Measurements from ENCODE around the gene PLCG2.
"Not testable (repeated sequence)": the region's sequence is repeated elsewhere in the genome, so short reads cannot be mapped to it uniquely, and the experiment has no call there.

The PLCG2 gene

DNA sequence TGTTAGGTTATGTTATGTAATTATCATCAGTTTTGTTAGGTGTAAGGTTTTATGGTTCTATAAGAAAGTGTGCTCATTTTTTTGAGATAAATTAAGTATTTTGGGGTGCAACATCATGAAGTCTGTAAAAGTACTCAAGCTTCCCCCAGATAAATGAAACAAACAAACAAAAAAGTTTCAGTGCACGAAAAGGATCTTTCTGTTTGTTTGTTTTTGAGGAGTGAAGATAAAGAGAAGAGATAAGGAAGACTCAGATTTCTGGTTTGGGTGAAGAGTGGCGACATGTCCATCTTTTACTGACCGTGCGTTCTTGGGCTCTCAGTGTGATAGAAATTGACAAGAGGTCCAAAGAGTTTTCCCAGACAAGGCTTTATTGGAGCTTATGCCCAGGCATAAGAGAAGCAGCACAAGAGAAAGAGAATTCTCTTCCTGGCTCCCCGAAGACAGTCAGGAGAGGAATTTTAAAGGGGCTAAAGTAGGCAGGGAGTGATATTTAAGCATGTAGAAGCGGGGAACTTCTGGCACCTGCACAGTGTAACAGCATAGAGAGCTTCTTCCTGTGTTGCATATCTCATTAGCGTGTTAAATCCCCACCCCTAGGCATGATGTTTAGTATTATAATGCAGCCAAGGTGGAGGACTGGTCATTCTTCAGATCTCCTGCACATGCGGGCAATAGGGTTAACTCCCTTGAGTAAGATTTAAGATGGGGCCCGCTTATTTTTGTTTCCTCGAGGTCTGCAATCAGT is 71.3 kb downstream of the PLCG2 start:
- DNase-seq = no peak

DNA sequence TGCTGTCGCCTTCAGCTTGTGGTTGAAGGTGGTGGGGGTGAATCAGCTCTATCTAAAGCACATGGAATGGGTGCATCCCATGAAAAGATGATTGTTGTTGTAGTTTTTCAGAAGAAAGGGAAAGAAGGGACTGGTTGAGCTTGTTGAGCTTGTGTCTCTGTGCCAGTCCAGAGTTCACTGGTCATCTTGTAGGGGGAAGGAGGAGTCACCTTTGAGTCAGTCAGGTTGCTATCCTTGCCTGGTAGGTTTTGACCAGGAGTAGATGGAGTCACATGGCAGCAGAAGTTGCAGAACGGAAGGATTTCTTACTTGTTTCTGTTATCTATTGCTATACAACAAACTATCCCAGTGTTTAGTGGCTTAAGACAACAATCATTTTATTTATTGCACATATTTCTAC is 73.3 kb downstream of the PLCG2 start:
- DNase-seq = no peak

DNA sequence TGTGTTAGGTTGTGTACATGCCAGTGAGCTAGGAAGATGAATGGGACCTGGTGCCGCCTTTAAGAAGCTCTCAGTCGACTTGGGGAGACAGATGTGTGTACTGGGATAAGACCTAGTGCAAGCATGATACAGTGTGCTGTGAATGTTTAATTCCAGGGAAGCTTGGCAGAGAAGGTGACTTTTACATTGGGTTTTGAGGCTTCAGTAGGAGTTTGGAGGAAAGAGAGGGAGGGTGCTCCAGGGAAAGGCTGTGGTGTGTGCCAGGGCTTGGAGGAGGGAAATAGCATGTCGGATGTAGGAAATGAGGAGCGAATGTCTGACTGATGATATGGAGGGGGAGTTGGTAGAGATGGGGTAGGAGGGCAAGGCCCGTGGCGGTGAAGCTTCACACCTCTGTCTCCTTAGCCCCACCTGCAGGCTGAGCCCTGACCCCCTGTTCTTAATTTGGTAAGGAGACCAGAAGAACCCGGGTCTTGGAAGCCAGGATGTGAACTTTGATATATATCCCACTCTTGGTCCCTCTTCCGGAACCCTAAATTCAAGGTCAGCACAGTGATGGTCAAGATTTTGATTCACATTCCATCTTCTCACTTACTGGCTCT is 76.6 kb downstream of the PLCG2 start:
- DNase-seq = no peak

DNA sequence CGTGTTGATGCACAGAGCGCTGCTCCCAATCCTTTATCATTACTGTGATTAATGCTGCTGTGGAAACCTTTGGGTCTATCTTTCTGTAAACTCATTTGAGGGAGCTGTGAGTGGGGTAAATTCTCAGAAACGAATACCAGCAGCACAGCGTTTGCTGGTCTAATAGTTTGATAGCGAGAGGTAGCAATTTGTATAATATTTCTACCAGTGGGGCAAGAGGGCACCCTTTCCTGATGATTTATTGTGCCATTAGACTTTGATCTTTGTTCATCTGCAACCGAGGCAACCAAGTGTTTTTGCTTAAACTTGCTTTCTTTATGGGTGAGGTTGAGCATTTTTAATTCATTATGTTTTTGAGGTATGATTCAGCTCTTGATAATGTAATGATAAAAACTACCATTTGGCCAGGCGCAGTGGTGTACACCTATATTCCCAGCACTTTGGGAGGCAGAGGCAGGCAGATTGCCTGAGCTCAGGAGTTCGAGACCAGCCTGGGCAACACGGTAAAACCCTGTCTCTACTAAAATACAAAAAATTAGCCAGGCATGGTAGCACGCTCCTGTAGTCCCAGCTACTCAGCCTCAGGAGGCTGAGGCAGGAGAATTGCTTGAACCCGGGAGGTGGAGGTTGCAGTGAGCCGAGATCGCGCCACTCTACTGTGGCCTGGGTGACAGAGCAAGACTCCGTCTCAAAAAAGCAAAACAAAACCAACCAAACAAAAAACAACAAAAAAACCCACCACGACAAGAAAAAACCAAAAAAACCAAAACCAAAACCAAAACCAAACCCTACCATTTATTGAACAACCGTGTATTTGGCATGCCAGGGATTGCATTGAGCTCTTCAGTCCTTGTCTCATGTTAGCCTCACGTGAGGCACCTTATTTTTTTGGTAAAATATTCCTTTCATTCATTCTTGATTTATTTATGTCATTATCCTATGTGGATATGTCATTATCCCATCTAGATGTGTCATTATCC is 81.5 kb downstream of the PLCG2 start:
- no peak for DNase-seq

DNA sequence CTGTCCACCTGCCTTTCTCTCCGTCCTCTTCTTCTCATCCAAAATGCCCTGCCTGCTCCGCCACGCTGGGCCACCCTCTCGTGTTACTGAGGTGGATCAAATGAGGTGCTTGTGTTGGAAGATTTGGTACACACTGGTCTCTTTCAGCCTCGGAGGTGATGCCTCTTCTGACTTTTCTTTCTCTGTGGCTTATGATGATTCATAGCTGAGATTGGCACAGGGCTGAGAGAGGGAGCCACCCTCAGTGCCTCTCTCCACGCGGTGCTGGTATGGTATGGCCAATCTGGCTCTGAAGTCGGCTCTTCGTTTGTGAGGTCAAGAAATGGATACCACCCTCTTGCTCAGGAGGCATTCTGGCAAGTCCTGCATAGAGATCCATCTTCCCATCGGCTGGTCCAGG is 82.4 kb downstream of the PLCG2 start:
- no peak for DNase-seq

DNA sequence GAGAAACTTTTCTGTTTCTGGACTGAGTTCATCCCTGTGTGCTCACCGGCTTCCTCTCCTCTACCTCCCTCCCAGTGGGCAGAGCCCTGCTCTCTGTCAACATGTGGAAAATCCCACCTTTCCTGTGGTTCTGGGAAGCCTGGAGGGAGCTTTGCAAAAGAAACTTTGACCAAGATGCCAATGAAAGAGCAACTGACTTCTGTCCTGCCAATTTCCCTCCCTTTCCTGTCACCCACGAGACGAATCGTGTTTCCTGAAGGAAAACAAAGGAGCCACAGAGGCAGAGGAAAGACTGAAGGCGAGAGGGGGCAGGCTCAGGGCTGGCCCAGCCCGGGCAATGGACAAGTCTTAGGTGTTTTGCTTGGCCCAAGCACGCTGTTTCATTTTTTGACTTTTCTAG is 82.8 kb downstream of the PLCG2 start:
- no peak for DNase-seq

DNA sequence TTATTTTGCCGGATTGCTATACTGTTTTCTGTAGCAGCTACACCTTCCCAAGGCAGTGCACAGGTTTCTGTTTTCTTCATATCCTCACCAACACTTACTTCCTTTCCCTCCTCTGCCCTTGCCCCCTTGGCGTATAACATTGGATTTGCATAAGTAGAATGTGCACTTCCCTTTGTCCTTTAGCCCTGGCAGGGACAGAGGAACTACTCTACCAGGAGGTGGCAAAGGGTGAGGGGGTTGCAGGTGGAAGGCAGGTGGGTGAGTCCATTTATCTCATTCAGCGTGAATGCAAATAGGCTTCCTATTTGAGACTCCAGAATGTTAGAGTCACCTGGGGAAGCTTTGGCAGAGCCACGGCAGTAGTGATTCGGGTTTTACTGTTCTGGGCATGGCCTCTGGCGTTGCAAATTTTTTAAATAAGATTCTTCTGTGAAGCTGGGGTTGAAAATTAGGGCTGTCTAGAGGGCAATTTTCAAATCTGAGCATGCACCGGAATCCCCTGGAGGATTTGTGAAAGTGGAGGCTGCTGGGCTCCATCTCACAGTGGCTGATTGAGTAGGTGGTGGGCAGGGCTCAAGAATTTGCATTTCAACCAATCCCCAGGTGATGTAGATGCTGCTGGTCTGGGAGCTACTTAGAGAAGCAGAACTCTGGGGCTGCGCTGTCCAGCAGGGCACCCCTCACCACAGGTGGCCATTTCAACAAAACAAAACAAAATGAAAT is 84.7 kb downstream of the PLCG2 start:
- DNase-seq = no peak

DNA sequence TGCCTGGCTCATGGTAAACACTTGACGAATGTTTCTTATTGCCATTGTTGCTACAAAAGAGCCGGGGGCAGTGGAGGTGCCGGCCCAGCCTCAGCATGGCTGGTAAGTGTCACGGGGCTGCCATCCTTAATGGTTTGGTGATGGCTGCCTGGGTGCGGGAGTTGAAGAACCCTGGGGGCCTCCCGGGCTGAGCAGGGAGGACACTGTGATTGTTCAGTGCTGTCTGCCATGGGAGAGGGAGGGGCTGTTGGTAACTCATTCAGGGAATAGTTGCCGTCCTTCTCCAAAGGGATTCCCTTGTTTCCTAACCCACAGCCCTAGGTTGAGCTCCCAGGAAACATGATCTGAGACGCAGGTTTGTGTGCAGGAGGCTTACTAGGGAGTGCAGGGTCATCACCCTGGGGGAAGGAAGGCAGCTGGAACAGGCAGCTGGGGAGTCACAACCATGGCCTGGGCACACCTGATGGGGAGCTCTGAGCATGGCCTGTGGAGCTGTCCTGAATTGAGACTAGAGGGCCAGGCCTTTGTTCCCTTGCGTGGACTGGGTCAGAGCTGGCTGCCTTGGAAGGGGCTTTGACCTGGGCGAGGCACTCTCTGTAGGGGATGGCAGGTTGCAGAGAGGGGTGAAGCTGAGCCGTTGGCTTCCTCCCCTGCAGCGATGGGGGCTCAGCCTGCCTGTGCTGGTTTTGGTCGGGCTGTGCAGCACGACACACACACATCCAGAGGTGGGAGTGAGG is 85.7 kb downstream of the PLCG2 start:
- DNase-seq = no peak

DNA sequence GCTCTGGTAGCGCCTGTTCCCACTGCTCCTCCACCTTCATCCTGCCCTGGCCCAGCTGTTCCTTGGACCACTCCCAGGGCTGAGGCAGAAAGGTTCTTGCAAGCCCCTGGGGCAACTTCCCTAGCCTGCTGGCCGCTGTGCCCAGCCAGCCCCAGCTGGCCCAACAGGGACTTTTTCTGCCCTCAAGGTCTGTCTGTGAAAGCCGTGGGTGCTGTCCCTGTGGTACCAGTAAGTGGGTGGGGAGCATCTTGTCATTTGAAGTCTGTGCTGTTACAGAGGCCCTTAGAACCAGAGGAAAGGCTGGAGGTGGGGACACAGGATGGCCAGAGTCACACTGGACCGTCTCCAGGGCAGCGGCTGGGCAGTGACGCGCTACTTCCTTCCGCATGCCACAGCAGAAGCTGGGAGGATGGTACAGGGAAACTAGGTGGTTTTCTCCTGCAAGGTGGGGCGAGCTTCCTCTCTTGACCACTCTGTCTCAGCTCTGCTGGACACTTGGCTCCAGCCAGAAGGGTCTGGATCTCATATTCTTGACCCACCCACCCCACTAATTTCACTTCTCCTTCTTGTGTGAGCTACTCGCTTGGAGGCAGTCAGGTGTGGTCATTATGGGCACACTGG is 87.8 kb downstream of the PLCG2 start:
- DNase-seq = no peak

DNA sequence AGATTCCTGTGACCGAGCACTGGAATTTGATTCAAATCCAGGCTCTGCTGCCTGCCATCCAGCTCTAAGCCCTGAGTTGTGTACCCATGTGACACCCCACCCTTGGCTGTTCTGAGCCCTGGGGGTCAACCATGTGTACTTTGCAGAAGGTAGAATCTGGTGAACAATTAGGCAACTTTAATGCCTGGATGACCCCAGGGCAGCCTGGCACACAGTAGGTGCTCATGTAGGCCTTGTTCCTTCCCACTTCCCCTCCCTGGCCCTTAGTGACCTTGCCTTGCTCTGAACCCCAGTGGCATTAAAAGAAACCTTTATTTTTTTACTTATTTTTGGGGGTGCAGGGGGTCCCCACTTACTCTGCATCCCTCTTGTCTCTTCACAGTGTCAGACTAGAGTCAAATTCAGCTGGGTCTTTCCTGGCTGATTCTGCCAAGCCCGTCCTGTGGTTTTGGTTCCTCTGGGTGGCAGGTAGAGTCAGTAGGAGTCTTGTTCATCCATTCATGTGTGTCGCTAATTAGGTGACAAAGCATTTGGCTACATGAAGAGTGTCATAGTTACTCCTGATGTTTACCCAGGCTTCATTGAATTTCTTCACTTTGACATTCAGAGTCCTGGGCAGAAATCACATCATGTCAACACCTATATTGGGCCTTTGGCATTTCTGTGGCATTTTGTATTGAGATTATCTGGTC is 89.1 kb downstream of the PLCG2 start:
- no peak for DNase-seq

DNA sequence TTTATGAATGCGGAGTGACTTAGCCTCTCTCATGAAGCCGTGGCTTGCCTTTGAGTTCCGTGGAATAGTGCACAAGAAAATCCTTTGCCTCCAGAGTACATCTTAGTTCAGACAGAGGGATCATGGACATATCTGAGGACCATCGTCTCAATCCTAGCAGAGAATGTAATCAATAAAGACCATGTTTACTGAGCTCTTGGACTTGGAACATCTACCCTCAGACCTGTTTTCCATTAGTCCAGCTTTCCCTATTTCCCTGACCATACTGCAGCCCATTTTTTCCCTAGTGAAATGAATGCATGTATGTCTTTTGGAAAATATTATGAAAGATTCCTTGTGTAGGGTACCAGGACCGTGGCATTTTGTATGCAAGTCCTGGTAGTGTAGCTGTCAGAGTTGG is 90.2 kb downstream of the PLCG2 start:
- DNase-seq = no peak

DNA sequence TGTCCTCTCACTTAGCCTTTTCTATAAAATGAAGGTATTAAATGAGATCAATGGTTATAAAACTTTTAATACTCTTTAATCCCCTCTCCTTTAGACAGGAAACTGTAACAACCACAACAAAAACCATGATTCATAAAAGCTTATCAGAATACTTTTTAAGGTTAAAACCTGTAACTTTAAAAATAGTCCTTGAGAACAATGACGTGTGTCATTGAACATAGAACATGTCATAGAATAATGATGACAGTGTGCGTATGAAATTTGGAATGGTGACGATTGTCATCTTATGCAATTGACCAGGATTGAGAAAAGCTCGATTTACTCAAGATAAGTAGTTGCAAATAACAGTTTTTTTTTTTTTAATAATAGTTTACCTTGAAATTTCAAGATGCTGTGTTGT is 94.1 kb downstream of the PLCG2 start:
- no peak for DNase-seq

DNA sequence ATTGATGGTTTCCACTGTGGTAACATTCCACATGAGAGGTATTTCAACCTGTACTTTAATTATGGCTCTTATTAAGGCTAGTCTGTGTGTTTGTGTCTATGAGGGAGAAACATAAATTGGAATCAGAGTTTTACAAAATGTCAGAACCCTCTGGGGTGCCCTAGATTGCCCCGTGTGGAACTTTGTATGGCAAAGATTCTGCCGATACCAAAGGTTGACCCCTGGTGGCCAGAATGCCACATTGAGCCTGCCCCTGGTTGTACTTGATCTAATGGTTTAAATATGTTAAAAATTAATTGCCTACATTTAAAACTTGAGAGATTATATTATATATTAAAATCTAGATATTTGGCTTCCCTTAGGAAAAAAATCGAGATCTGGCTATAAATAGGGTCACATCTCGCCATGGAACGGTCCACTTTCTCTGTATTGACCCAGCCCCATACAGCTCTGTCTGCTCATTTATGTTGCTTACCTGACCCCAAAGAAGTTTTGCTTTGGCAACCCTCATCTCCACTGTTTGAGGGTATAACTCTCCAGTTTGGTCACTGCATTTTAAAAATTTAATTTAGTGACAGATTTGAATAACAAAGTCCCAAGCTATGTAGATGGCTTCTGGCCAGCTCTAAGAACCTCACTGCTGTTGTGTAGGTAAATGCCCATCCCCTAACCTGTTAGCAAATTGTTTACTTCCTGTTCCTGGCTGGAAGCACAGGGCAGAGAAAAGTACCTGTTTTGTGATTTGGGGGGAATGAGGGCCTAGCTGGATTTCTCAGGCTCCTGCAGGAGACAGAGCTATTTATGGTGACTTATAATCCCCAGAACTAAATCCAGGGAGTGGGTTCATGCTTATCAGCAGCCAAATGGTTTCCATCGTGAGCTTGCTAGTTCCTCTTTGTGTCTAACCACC is 95.0 kb downstream of the PLCG2 start:
- DNase-seq = peak; percentile 46

DNA sequence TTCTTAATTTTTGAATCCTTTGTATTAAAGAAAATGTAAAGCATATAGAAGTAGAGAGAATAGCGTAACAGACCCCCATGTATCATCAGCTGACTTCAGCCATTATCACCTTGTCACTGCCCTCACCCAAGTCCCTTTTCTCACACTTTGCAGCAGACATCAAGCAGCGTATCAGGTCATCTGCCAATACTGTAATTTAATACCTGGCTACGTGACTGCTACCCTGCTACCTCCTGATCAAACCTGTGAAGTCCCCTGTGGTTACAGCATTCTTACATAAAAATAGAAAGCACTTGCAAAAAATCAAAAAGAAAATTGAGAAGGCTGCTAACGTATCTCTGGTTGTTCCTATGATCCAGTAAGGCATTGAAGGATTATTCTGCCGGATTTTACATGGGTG is 96.4 kb downstream of the PLCG2 start:
- DNase-seq = no peak

DNA sequence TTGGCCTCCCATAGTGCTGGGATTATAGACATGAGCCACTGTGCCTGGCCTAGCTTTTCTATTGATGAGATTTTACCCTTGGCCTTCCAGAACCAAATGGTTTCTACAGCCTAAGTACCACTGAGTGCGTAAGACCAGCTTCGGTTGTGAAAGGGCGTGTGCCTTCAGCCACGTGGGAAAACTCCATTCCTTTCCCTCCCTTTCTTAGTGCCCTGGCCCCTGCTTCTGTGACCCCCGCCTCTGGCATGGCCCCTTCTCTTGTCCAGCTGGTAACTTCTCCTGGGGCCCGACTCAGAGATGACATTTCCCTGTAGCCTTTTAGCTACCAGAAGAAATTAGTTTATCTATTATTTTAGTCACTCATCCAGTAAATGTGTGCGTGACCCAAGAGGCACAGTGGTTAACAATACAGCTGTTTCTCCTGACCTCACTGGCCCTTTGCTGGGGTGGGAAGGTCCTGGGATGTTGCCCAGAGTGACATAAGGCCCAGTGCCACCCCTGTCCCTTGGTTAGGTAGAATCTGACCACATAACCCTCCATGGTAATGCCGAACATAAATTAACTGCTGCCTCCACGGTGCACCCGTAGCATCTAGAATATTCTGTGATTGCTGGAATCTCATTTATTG is 97.3 kb downstream of the PLCG2 start:
- no peak for DNase-seq

DNA sequence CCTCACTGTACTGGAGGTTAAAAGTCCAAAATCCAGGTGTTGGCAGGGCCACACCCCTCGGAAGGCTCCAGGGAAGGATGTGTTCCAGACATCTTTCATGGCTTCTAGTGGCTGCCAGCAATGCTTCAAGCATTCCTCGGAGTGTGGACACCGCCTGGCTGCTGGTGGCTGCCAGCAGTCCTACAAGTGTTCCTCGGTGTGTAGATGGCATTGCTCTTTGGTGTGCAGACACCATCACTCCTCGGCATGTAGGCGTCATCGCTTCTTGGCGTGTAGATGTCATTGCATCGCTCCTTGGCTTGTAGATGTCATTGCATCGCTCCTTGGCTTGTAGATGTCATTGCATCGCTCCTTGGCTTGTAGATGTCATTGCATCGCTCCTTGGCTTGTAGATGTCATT is 98.4 kb downstream of the PLCG2 start:
- not testable (repeated sequence) for DNase-seq

DNA sequence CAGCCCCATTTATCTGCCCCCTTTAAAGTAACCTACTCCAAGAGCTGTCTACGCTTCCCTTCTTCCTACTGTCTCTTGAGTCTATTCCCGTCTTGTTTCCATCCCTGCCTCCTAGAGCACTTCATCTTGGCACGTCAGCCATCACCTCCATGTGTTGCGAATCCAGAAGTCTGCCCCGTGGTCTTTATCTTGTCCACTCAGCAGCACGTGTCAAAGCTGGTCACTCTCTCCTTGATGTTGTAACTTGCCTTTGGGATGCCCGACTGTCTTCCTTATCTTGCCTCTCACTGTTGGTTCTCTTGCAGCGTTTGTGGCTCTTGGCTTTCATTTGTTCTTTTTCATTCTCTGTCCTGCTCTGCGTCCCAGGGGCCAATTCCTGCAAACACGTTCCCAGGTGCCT is 99.4 kb downstream of the PLCG2 start:
- no peak for DNase-seq

DNA sequence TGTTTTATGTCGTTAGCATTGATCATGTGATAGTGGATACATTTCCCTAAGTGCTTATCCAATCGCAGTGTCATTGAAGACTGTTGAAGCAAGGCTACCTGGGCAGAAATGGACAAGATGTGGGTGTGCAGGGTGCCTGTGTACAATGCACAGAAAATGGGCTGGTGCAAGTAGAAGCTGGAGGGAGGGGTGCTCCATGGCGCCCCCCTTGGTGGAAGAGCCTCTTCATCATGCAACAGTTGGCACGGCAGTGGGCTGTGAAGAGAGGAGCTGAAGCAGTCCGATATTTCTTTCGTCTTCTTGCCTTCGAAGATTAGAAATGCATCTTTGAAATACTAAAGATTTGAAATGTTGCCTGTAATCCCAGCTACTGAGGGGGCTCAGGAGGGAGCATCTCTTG is 100.5 kb downstream of the PLCG2 start:
- no peak for DNase-seq

DNA sequence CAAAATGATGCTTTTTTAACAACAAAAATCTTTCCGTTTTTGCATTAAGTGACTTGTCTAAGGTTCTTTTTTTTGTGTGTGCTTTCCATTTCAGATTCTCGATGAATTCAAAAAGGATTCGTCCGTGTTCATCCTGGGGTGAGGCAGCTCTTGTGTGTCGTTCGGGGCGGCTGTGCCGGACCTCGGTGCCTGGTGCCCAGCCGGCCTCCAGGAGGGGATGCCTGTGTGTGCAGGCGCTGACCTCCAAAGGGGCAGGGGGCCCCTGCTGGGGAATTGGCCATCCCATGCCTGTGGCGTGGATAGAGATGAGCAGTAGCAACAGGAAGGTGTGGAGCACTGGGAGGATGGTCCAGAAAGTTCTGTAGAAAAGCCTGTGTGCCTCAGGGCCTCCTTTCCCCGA is 101.7 kb downstream of the PLCG2 start:
- no peak for DNase-seq

DNA sequence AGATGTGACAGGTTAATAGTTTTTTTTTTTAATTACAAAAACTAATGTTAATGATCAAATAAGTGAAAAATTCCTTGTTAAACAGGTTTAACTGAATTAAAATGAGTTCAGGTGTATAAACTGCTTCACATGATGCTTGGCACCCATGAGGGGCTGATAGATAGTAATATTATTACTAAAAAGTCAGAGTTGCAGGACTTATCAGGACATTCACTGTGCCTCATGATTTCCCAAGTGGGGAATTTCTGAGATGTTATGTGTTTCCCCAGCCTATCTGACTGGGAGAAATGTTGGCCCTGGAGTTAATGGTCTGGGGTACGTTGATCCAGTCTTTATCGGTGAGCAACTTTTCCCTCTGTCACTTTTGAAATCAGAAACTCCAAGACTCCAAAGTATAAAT is 102.1 kb downstream of the PLCG2 start:
- DNase-seq = no peak

Data from KG1 (cell line).